CD14-positive monocyte (primary cell): ENCODE results near the gene ASH1L. TPM values are rescaled to one million over a fixed set of nuclear protein-coding genes. Genes with fewer than 3 reads are reported as not detected.
A peak's percentile ranks its signal among the peaks of the same experiment; 100 is the strongest.

Source experiments
- DNase-seq, 3 donors: peaks; one replicate each; pipeline ENCODE4 v3.0.0-alpha.2; 2011 to 2022
- H2AFZ ChIP-seq: 2 replicates; pipeline ENCODE4 v1.6.0; 2012; ENCODE audit warnings: mild to moderate bottlenecking, low read depth, low read length, inconsistent platforms; ENCODE audit not compliant: insufficient read depth, poor library complexity, severe bottlenecking
- H3K27ac ChIP-seq, 2 donors: 1 replicate in 1 of 2; 2 replicates in 1 of 2; pipeline ENCODE4 v1.5.1; 2012 to 2013; ENCODE audit warnings: low read length in 2 of 2, control low read depth in 1 of 2, inconsistent platforms in 1 of 2, low read depth in 1 of 2, mild to moderate bottlenecking in 1 of 2
- H3K27me3 ChIP-seq, 2 donors: one replicate each; pipeline versions ENCODE4 v1.6.0 to v1.6.1; 2011 to 2013; ENCODE audit warnings: low read length in 2 of 2; ENCODE audit not compliant: control insufficient read depth in 2 of 2, insufficient read depth in 2 of 2
- H3K36me3 ChIP-seq, 2 donors: replicated peaks in 1 of 2; 1 replicate in 1 of 2; 2 replicates in 1 of 2; pipeline versions ENCODE4 v1.5.1 to v1.6.1; 2012 to 2013; ENCODE audit warnings: low read length in 2 of 2, control low read depth in 1 of 2, inconsistent platforms in 1 of 2, mild to moderate bottlenecking in 1 of 2; ENCODE audit not compliant: insufficient read depth in 2 of 2, control insufficient read depth in 1 of 2
- H3K4me1 ChIP-seq, 2 donors: 1 replicate in 1 of 2; 2 replicates in 1 of 2; pipeline versions ENCODE4 v1.5.1 to v1.6.1; 2012 to 2013; ENCODE audit warnings: low read length in 2 of 2, control low read depth in 1 of 2, inconsistent platforms in 1 of 2, mild to moderate bottlenecking in 1 of 2, moderate library complexity in 1 of 2; ENCODE audit not compliant: insufficient read depth in 2 of 2, control insufficient read depth in 1 of 2
- H3K4me2 ChIP-seq: replicated peaks from 2 replicates; pipeline ENCODE3; 2012; ENCODE audit warnings: low read length, moderate library complexity, mild to moderate bottlenecking; ENCODE audit not compliant: poor library complexity, severe bottlenecking; ENCODE audit errors: extremely low read depth
- H3K4me3 ChIP-seq, 3 experiments: fragments of 200-600 bp in 1 of 3; sonication (generic) in 1 of 3; replicated peaks in 1 of 3; 1 replicate in 2 of 3; 2 replicates in 1 of 3; pipeline ENCODE4 v1.5.1; 2011 to 2013; ENCODE audit warnings: low read length in 3 of 3, mild to moderate bottlenecking in 3 of 3, control low read depth in 2 of 3, low read depth in 2 of 3, inconsistent platforms in 1 of 3, moderate library complexity in 1 of 3
- H3K79me2 ChIP-seq: 2 replicates; pipeline ENCODE4 v1.6.0; 2012; ENCODE audit warnings: mild to moderate bottlenecking, control low read depth, inconsistent platforms, low read length, moderate library complexity; ENCODE audit not compliant: insufficient read depth
- H3K9ac ChIP-seq: 2 replicates; pipeline ENCODE4 v1.6.0; 2017; ENCODE audit warnings: low read length, mild to moderate bottlenecking; ENCODE audit not compliant: insufficient read depth, poor library complexity, severe bottlenecking
- H3K9me3 ChIP-seq, 2 donors: replicated peaks in 1 of 2; 1 replicate in 1 of 2; 2 replicates in 1 of 2; pipeline versions ENCODE4 v1.5.1 to v1.6.1; 2012 to 2013; ENCODE audit warnings: low read length in 2 of 2, control low read depth in 1 of 2; ENCODE audit not compliant: control insufficient read depth in 1 of 2, insufficient read depth in 1 of 2
- H4K20me1 ChIP-seq: 2 replicates; pipeline ENCODE4 v1.6.0; 2012; ENCODE audit warnings: mild to moderate bottlenecking, low read length, control low read depth, moderate library complexity; ENCODE audit not compliant: insufficient read depth
- H3K27ac Mint-ChIP-seq, 7 donors: one replicate each; pipeline ENCODE4 v1.8.0; 2020; ENCODE audit warnings: mild to moderate bottlenecking in 7 of 7, mixed read lengths in 7 of 7, moderate library complexity in 6 of 7, inconsistent platforms in 2 of 7
- H3K27me3 Mint-ChIP-seq, 3 donors: one replicate each; pipeline ENCODE4 v1.8.0; 2021 to 2022; ENCODE audit warnings: low read depth in 3 of 3, mild to moderate bottlenecking in 3 of 3, mixed read lengths in 3 of 3, moderate library complexity in 3 of 3, inconsistent platforms in 1 of 3
- H3K36me3 Mint-ChIP-seq, 2 donors: one replicate each; pipeline ENCODE4 v1.8.0; 2020; ENCODE audit warnings: mixed read lengths in 2 of 2, inconsistent platforms in 1 of 2, mild to moderate bottlenecking in 1 of 2
- H3K4me1 Mint-ChIP-seq: one replicate; pipeline ENCODE4 v1.8.0; 2020; ENCODE audit warnings: mild to moderate bottlenecking, mixed read lengths
- H3K4me3 Mint-ChIP-seq, 2 donors: one replicate each; pipeline ENCODE4 v1.8.0; 2020; ENCODE audit warnings: mild to moderate bottlenecking in 2 of 2, mixed read lengths in 2 of 2, moderate library complexity in 1 of 2
- H3K9me3 Mint-ChIP-seq, 7 donors: one replicate each; pipeline ENCODE4 v1.8.0; 2020 to 2022; ENCODE audit warnings: mixed read lengths in 7 of 7, mild to moderate bottlenecking in 6 of 7, moderate library complexity in 6 of 7, inconsistent platforms in 2 of 7
- CTCF ChIP-seq: fragments of 200-600 bp; IDR thresholded peaks from one replicate; pipeline ENCODE4 v1.8.0; 2022; ENCODE audit warnings: antibody characterized with exemption, mild to moderate bottlenecking
- whole genome bisulfite sequencing: methylation state at CpG from one replicate; pipeline ENCODE4 v1.1.5; 2013; ENCODE audit warnings: missing lambda C conversion rate; ENCODE audit not compliant: insufficient coverage; 5-methylcytosine and 5-hydroxymethylcytosine counted together
- intact Hi-C, 2 donors: fragments of 100-400 bp; cut with micrococcal nuclease; formaldehyde crosslinking; loops; one replicate each; pipeline versions ENCODE4 v1.15.0 to v1.15.1; 2023
- polyA plus RNA-seq, 3 donors: library from polyadenylated mRNA; depleted of rRNA in 1 of 3; unstranded in 2 of 3; stranded (reverse) in 1 of 3; fragments of 300-500 nt in 2 of 3; fragments of >200 nt in 1 of 3; fragmentation: Illumina TruSeq in 2 of 3; gene quantifications; 1 replicate in 2 of 3; 2 replicates in 1 of 3; pipeline ENCODE4 v1.2.3, GENCODE V29; 2012 to 2021

The ASH1L gene
- polyA plus RNA-seq, 3 donors, result 2.7 to 21.5 (median 5.6) TPM

GRCh38 chr1:155454096-155454495, 108.5 kb downstream of the ASH1L start:
- no peaks in the 10 kb centered on the region for H3K79me2 ChIP-seq
- H3K4me3 ChIP-seq, result no peak overlapping the region
- Mint-ChIP-seq H3K27ac (no peak overlapping the region), H3K9me3 (no peaks in the 10 kb centered on the region), H3K36me3 (peaks cover 58 to 80% of the 10 kb centered on the region in 2 donors), H3K27me3 (no peaks in the 10 kb centered on the region), H3K4me3 (no peak overlapping the region), H3K4me1 (no peaks in the 10 kb centered on the region)
- H4K20me1 ChIP-seq, result no peaks in the 10 kb centered on the region
- no peaks in the 10 kb centered on the region for H3K27me3 ChIP-seq
- H3K9ac ChIP-seq, result no peak overlapping the region
- no peaks in the 10 kb centered on the region for H3K4me1 ChIP-seq
- H3K4me2 ChIP-seq, result no peak overlapping the region
- H3K36me3 ChIP-seq, result peaks cover 57 to 93% of the 10 kb centered on the region in 2 donors
- no peak overlapping the region for H3K27ac ChIP-seq
- intact Hi-C loops, result no loop called here
- no CpG with 5 or more reads among the region's 1 CpG for WGBS
- TF ChIP-seq CTCF, result no peak
- no peak overlapping the region for H2AFZ ChIP-seq
- no peak for DNase-seq
- no peaks in the 10 kb centered on the region for H3K9me3 ChIP-seq

GRCh38 chr1:155453141-155453540, 109.5 kb downstream of the ASH1L start:
- H3K4me1 Mint-ChIP-seq, result no peaks in the 10 kb centered on the region
- 100% methylated on average over 4 of the region's 7 CpGs for whole genome bisulfite sequencing

More at GRCh38 chr1:155453141-155453540, 109.5 kb downstream of the ASH1L start:
- intact Hi-C loops, result no loop called here
- Histone ChIP-seq H4K20me1 (peaks cover 5% of the 10 kb centered on the region), H3K27me3 (no peaks in the 10 kb centered on the region), H3K79me2 (no peaks in the 10 kb centered on the region), H3K9ac (no peak overlapping the region), H3K4me3 (no peak overlapping the region), H3K9me3 (no peaks in the 10 kb centered on the region), H3K4me2 (no peak overlapping the region), H3K4me1 (no peaks in the 10 kb centered on the region), H3K36me3 (peaks cover 54 to 90% of the 10 kb centered on the region in 2 donors), H2AFZ (no peak overlapping the region), H3K27ac (no peak overlapping the region)
- no peak for DNase-seq
- no peak for TF ChIP-seq CTCF
- no peak overlapping the region for H3K4me3 Mint-ChIP-seq
- H3K27ac Mint-ChIP-seq, result peak overlapping the region in 1 of 7 donors; percentile 21
- H3K9me3 Mint-ChIP-seq, result no peaks in the 10 kb centered on the region
- no peaks in the 10 kb centered on the region for H3K27me3 Mint-ChIP-seq
- peaks cover 60 to 80% of the 10 kb centered on the region in 2 donors for H3K36me3 Mint-ChIP-seq
